ENCODE results near the gene CDR2. TPM values are rescaled to one million over a fixed set of nuclear protein-coding genes. Genes with fewer than 3 reads are reported as not detected.

The CDR2 gene
- total and polyA plus RNA-seq, 9 of the 15 experiments (the other 6 are each of a cell fraction or from before 2014, with no cell fraction given), result 4.6 to 30.3 (median 19.9) TPM

- H3K9me1 ChIP-seq (ENCODE audit: control insufficient read depth, insufficient read depth, low read length), result no peaks in the 10 kb centered on the region
- POLR2A ChIA-PET, result interaction anchor here (0.8 kb wide), 1 partner anchor 24 kb away, joined by 3 read pairs; no protein-coding TSS in a partner anchor
- DNase-seq (ENCODE audit: extremely low read depth in 1 of 4, low spot score in 3 of 4) (no peak), FAIRE-seq (no peak), ATAC-seq (no peak)
- peaks cover 98% of the 10 kb centered on the region for H3K36me3 ChIP-seq (ENCODE audit: control insufficient read depth, insufficient read depth, low read length)
- no peak overlapping the region for H2AFZ ChIP-seq (ENCODE audit: low read depth, low read length)
- peaks cover 7% of the 10 kb centered on the region; the same call in 1 of the 3 replicates for H3K79me2 ChIP-seq (ENCODE audit: control insufficient read depth, insufficient read depth, low read length)
- CTCF ChIA-PET (ENCODE audit: low intra/inter-chr PET ratio), result no interaction called here
- H3K4me3 ChIP-seq, result no peak overlapping the region
- peaks cover 0 to 4% of the 10 kb centered on the region in 2 experiments; a peak in 1 of 5 replicates for H3K4me1 ChIP-seq (replicated peaks in 1 of 2; ENCODE audit: control insufficient read depth in 2 of 2, insufficient read depth in 2 of 2, low read length in 2 of 2)
- no peak overlapping the region for H3K4me2 ChIP-seq (ENCODE audit: insufficient read depth, low read length)
- no peaks in the 10 kb centered on the region for H3K9me3 ChIP-seq (replicated peaks; ENCODE audit: control insufficient read depth, insufficient read depth, low read depth, low read length)
- no peak overlapping the region for H3K9ac ChIP-seq (ENCODE audit: insufficient read depth in 1 of 2, low read depth in 2 of 2, low read length in 2 of 2)
- intact Hi-C loops (cut with micrococcal nuclease), result loop anchor here (10.0 kb wide), 1 partner anchor 1142 kb away; no protein-coding TSS in a partner anchor
- H4K20me1 ChIP-seq (replicated peaks; ENCODE audit: control insufficient read depth, insufficient read depth, low read length), result peaks cover 11% of the 10 kb centered on the region
- in situ Hi-C loops (cut with MboI), result no loop called here
- no peaks in the 10 kb centered on the region for H3K27me3 ChIP-seq (ENCODE audit: control insufficient read depth in 2 of 2, insufficient read depth in 2 of 2, low read length in 2 of 2)
- no peak overlapping the region for H3K27ac ChIP-seq (ENCODE audit: extremely low read depth, low read depth, low read length)
- TF ChIP-seq RBM22 (IDR thresholded peaks at IDR 0.05; ENCODE audit: low read depth, low read length, poor library complexity, severe bottlenecking), result peak; percentile 29
- no peak for TF ChIP-seq DLX4 (CRISPR knock-in tag; IDR thresholded peaks at IDR 0.05)
- peak; percentile 53; the same call in 1 of the 2 replicates for TF ChIP-seq POLR2G (IDR thresholded peaks at IDR 0.05; ENCODE audit: low read depth, low read length)
- WGBS (ENCODE audit: insufficient coverage, low coverage, missing lambda C conversion rate), result 98% methylated on average over 11 of the region's 13 CpGs
- BruUV-seq (replicated peaks), result no TSS peak
Observed at GRCh38 chr16:22326771-22327445, 47.5 kb downstream of the CDR2 start.

GRCh38 chr16:22326369-22326652 lies 48.1 kb downstream of the CDR2 start:
- Histone ChIP-seq H3K9me1 (ENCODE audit: control insufficient read depth, insufficient read depth, low read length) (no peaks in the 10 kb centered on the region), H3K36me3 (ENCODE audit: control insufficient read depth, insufficient read depth, low read length) (peaks cover 98% of the 10 kb centered on the region), H3K9ac (ENCODE audit: insufficient read depth in 1 of 2, low read depth in 2 of 2, low read length in 2 of 2) (no peak overlapping the region), H3K27ac (ENCODE audit: extremely low read depth, low read depth, low read length) (no peak overlapping the region), H3K4me3 (no peak overlapping the region), H3K27me3 (ENCODE audit: control insufficient read depth in 2 of 2, insufficient read depth in 2 of 2, low read length in 2 of 2) (no peaks in the 10 kb centered on the region), H3K79me2 (ENCODE audit: control insufficient read depth, insufficient read depth, low read length) (peaks cover 13% of the 10 kb centered on the region), H3K4me1 (replicated peaks in 1 of 2; ENCODE audit: control insufficient read depth in 2 of 2, insufficient read depth in 2 of 2, low read length in 2 of 2) (peaks cover 0 to 4% of the 10 kb centered on the region in 2 experiments; a peak in 2 of 5 replicates), H2AFZ (ENCODE audit: low read depth, low read length) (no peak overlapping the region), H4K20me1 (replicated peaks; ENCODE audit: control insufficient read depth, insufficient read depth, low read length) (peaks cover 17% of the 10 kb centered on the region), H3K4me2 (ENCODE audit: insufficient read depth, low read length) (no peak overlapping the region), H3K9me3 (replicated peaks; ENCODE audit: control insufficient read depth, insufficient read depth, low read depth, low read length) (no peaks in the 10 kb centered on the region)
- intact Hi-C loops (cut with micrococcal nuclease), result loop anchor here (10.0 kb wide), 1 partner anchor 1142 kb away; no protein-coding TSS in a partner anchor
- WGBS (ENCODE audit: insufficient coverage, low coverage, missing lambda C conversion rate), result 98% methylated on average over 4 of the region's 4 CpGs
- no peak for FAIRE-seq
- in situ Hi-C loops (cut with MboI), result no loop called here
- POLR2A ChIA-PET, result interaction anchor here (0.6 kb wide), 1 partner anchor 1297 kb away, joined by 4 read pairs; no protein-coding TSS in a partner anchor
- DNase-seq (ENCODE audit: extremely low read depth in 1 of 4, low spot score in 3 of 4), result no peak
- BruUV-seq (replicated peaks), result no TSS peak
- CTCF ChIA-PET (ENCODE audit: low intra/inter-chr PET ratio), result no interaction called here
- ATAC-seq, result no peak
- TF ChIP-seq PRPF4 (IDR thresholded peaks at IDR 0.05; ENCODE audit: insufficient read depth, low read depth, low read length, poor library complexity, severe bottlenecking) (no peak), CXXC5 (CRISPR knock-in tag; IDR thresholded peaks at IDR 0.05) (no peak), ZBED1 (IDR thresholded peaks at IDR 0.05) (no peak), PTRF (tag; IDR thresholded peaks at IDR 0.05) (no peak), CREM (IDR thresholded peaks at IDR 0.05; ENCODE audit: low read depth) (no peak), ZNF512 (tag; IDR thresholded peaks at IDR 0.05) (no peak), BDP1 (IDR thresholded peaks at IDR 0.05; ENCODE audit: insufficient read depth, insufficient read length) (no peak), ZNF224 (CRISPR knock-in tag; IDR thresholded peaks at IDR 0.05) (no peak), ZNF121 (CRISPR knock-in tag; conservative IDR thresholded peaks at IDR 0.05) (no peak)
- TF ChIP-seq, protein P1, sequence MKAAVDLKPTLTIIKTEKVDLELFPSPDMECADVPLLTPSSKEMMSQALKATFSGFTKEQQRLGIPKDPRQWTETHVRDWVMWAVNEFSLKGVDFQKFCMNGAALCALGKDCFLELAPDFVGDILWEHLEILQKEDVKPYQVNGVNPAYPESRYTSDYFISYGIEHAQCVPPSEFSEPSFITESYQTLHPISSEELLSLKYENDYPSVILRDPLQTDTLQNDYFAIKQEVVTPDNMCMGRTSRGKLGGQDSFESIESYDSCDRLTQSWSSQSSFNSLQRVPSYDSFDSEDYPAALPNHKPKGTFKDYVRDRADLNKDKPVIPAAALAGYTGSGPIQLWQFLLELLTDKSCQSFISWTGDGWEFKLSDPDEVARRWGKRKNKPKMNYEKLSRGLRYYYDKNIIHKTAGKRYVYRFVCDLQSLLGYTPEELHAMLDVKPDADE (conservative IDR thresholded peaks at IDR 0.05; ENCODE audit: control insufficient read depth, low read depth, low read length), result no peak
